Inflammatory macrophage (primary cell): Measurements from ENCODE around the gene ATP6V1E1.
A peak's percentile ranks its signal among the peaks of the same experiment; 100 is the strongest.
"Not testable (repeated sequence)": the region's sequence is repeated elsewhere in the genome, so short reads cannot be mapped to it uniquely, and the experiment has no call there.

Experiments
- DNase-seq, 2 donors: peaks; one replicate each; pipeline ENCODE4 v3.0.0-alpha.2; 2020 to 2022

The ATP6V1E1 gene

DNA sequence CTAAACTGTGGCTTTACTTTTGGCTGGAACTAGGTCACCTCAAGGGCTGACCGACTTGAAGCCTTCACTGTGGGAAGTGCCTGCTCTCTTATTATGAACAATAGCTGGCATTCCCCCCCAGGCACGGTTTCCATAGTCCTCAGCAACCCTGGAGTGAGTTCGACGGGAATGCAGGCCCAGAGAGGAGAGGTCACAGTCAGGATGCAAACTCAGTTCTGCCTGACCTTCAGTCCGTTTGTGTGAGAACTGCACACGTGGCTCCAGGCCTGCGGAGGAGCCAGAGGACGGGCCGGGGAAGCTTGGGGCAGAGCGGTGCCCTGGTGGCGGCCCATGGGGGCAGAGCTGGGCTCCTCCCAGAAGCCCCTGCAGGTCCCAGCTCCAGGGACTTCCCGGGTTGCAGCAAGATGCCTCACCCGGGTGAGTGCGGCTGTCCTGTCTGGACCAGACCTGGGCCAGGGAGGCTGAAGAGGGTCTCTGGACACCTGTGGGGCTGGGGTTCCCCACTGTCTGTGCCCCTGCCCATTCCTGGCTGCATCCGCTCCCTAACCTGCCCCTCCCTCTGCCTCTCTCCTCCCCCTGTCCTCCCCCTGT is 48.0 kb downstream of the ATP6V1E1 start:
- DNase-seq, result no peak

- no peak for DNase-seq
These were observed 49.0 kb downstream of the ATP6V1E1 start for GRCh38 chr22:17579535-17579981.

- DNase-seq, result no peak
These were observed 50.3 kb downstream of the ATP6V1E1 start for GRCh38 chr22:17578136-17578754.

DNA sequence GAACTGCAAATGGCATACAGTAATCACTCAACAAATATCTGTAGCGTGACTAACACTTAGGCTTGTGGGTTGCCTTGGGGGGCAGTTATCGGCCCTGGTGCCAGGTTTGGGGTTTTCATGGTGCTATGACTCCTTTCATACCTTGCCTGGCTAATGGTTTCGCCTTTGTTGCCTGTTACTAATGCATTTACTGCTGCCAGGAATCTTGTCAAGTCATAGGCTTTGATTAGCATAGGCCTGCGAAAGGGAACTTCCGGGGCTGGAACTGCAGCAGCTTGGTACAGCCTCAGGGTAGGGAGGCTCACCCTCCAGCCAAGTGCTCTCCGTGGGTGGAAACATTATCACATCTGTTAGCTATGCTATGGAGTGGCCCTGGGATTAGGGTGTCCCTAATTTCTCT is 52.1 kb downstream of the ATP6V1E1 start:
- DNase-seq, result no peak

- no peak for DNase-seq
These were observed 52.9 kb downstream of the ATP6V1E1 start for GRCh38 chr22:17575681-17576080.

DNA sequence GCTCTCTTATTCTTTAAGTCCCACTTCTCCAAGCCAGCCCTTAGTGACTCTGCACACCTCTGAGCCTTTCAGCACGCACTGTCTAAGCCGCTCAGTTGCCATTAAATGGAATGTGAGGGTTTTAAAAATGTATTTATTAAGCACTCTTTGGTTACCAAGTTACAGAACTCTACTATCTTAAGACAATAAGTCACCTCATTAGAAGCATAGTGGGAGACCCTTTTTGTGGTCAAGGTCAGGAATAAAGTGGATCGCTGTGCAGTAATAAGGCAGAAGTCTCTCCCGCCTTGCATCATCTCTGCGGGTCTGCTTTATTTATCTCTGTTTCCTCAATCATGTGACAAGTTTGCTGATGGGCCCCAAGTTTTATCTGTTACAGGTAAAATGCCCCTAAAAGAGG is 53.4 kb downstream of the ATP6V1E1 start:
- no peak for DNase-seq

DNA sequence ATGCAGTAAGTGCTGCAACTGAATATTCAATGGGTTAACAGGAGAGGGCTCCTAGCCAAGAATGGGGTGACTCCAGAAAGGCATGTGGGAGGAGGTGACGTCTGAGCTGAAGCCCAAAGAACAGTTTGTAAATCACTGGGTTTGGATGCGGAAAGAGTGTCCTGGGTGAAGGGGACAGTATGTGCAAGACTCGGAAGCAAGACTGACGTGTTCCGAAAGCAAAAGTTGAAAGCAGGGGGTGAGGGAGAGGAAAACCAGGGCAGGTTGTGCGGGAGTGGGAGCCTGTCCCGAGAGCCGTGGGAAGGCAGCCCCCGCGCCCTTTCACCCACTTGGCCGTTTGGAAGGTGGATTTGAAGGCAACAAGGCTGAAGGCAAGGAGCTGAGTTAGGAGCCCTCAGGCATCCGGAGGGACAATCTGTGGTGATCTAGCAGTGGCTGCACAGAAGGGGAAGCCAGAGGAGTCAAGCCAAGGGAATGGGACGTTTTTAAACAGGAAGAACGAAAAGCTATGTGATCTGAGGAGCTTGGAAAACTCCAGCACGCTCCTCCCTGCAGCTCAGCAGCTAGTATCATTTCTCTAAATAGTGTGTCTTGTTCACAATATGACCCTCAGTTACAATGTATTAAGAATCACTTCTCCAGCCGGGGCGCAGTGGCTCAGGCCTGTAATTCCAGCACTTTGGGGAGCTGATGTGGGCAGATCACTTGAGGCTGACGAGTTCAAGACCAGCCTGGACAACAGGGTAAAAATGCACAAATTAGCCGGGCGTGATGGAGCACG is 57.5 kb downstream of the ATP6V1E1 start:
- peak in 1 of 2 donors; percentile 12 for DNase-seq

DNA sequence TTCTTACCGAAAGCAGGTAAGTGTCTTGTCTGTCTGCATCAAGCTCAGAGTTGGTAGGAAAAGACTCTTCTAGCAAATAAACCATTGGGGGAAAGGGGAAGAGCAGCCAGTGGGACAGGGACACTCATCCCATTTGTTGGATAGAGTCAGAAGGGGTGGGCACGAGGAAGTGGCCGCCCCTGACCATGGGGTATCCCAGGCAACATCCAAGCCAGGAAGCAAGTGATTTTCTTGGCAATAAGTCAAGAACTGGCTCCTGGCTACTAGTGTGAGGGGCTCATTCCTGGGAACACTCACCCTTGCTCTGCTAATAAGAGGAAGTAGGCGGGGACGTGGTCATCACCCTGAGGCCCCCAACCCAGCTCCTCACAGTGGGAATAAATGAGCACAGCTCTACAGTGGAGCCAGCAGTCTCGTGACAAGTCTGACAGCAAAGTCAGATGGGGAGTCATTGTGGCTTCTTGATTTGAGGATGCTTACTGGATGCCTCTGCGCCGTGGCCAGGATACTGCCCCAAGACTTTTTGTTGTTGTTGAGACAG is 58.5 kb downstream of the ATP6V1E1 start:
- peak in 1 of 2 donors; percentile 3 for DNase-seq

DNA sequence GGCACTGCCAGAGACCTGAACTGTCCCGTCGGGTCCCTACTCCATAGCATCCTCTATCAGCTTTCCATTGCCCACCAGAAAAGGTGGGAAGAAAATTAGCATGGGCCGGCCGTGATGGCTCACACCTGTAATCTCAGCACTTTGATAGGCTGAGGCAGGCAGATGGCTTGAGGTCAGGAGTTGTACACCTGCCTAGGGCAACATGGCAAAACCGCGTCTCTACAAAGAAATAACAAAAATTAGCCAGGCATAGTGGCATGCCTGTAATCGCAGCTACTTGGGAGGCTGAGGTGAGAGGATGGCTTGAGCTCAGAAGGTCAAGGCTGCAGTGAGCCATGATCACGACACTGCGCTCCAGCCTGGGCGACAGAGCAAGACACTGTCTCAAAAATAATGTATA is 61.8 kb downstream of the ATP6V1E1 start:
- DNase-seq, result no peak

DNA sequence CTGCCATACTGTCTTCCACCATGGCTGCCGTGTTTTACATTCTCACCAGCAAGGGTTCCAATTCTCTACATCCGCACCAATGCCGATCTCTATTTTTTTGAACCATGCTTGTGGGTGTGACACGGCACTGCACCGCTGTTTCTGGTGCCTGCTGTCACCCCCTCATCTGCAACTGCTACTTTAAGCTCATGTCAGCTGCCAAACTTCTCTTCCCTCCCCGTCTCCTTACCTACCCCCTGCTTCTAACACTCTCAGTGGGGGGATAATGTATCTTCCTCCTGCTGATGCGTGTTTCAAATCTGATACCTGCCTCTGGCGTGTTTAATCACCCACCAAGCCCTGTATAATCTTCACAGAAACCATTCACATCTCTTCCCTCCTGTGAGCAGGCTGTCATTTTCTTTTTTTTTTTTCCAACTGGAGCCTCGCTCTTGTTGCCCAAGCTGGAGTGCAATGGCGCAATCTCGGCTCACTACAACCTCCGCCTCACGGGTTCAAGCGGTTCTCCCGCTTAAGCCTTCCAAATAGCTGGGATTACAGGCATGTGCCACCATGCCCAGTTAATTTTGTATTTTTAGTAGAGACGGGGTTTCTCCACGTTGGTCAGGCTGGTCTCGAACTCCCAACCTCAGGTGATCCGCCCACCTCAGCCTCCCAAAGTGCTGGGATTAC is 62.4 kb downstream of the ATP6V1E1 start:
- not testable (repeated sequence) for DNase-seq

DNA sequence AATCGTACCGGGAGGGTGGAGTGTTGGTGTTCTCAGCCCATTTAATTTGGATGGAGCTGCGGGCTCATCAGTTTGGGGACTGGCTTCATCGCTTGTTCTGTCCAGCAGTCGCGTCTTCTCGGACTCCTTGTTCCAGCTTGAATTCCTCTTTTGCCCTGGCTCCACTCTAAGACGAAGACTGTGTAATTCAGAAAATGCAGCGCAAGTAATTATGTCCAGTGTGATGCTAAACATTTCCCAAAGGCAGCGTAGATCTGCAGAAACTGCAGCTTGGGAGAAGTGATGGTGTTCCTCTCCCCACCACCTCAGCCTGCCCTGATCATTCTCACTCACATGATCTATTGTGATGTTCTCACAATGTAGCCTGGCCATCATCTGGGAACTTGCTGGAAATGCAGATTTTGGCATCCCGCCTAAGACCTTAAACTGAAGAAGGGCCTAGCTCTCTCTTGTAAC is 64.6 kb downstream of the ATP6V1E1 start:
- no peak for DNase-seq

DNA sequence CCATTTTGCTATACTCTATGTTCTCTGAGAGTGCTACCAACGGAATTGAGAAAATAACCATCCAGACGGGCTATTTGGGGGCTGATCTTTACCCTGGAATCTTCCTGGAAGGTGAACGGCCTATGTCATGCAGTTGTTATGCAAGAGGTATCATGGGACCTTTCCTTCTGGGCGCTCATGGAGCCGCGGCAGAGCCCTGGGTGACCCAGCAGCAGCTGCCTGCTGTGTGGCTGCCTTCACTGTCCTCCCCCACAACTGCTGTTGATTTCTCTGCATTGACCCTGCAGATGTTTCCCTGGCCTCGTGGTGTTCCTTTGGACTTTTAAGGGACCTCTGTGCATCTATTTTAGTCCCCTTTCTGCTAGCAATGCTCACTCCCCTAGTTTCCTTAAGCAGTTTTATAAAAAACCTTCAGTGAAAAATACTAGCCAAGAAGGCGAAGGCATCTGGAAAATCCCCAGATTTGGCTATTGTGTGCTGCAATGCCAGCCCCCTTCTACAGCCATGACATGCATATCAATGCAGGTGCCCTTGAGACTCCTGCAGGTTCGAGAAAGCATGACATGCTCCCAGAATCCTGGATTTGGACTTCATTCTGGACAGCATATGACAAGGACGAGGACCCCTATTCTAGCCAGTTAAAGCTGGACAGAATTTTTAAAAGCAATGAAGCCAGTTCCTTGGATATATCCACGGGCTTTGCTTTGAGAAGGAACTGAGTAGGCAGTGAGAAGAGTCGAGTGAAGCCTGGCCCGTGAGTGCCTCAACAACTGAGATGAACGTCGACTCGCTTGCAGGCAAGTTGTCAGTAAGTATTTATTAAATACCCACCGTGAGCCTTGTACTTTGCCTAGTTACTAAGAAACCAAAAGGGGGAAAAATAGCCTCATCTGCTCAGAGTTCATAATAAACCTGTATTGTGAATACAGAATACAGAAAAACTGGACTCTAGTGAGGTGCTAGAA is 65.4 kb downstream of the ATP6V1E1 start, which contains the start of gene SLC25A18:
TSS of gene SLC25A18 (plus strand) at position 593 of the 965 bp plus-strand sequence. CDS start 16,447 bp downstream, outside the sequence.
- DNase-seq, result peak; percentile 38 to 78

DNA sequence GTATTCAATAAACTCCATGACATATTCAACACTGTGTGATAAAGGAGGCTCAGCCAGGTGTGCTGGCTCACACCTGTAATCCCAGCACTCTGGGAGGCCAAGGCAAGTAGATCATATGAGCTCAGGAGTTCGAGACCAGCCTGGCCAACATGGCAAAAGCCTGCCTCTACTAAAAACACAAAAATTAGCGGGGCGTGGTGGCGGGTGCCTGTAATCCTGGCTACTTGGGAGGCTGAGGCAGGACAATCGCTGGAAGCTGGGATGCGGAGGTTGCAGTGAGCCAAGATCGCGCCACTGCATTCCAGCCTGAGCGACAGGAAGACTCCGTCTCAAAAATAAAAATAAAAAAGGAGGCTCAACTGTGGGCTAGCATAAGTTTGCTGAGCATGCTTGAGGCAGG is 69.4 kb downstream of the ATP6V1E1 start:
- no peak for DNase-seq

GRCh38 chr22:17554814-17555213 is 73.7 kb downstream of the ATP6V1E1 start:
- DNase-seq, result no peak

- no peak for DNase-seq
These were observed 75.8 kb downstream of the ATP6V1E1 start for GRCh38 chr22:17552737-17553136.

- no peak for DNase-seq
These were observed 78.9 kb downstream of the ATP6V1E1 start for GRCh38 chr22:17549655-17550054.

DNA sequence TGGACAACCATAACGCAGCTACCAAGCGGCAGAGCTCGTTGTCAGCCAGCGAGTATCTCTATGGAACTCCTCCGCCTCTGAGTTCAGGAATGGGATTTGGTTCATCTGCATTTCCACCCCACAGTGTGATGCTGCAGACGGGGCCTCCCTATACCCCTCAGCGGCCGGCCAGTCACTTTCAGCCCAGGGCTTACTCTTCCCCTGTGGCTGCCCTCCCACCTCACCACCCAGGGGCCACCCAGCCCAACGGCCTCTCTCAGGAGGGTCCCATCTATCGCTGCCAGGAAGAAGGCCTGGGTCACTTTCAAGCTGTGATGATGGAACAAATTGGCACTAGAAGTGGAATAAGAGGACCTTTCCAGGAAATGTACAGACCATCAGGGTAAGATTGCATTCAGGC is 79.4 kb downstream of the ATP6V1E1 start:
- no peak for DNase-seq

GRCh38 chr22:17548756-17549035 is 79.9 kb downstream of the ATP6V1E1 start:
- no peak for DNase-seq

DNA sequence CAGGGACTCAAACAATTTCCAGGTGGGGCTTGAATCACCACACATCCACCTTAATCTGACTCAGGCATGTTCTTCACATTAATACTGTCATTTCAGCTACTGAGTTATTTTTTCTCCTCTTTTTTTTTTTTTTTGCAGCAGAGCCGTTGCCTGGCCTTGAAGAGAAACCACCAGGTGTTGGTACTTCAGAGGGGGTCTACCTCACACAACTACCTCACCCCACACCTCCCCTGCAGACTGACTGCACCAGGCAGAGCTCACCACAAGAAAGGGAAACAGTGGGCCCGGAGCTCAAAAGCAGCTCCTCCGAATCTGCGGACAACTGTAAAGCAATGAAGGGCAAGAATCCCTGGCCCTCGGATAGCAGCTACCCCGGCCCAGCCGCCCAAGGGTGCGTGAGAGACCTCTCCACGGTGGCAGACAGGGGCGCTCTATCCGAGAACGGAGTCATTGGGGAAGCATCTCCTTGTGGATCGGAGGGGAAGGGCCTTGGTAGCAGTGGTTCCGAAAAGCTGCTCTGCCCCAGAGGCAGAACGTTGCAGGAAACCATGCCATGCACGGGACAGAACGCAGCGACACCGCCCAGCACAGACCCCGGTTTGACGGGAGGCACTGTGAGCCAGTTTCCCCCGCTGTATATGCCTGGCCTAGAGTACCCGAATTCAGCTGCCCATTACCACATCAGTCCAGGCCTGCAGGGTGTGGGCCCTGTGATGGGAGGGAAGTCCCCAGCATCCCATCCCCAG is 80.4 kb downstream of the ATP6V1E1 start:
- no peak for DNase-seq

GRCh38 chr22:17542452-17542851 is 86.1 kb downstream of the ATP6V1E1 start:
- no peak for DNase-seq
